GM21825 (cell line): ENCODE data around the gene LRRK1.
"Not testable (repeated sequence)": the region's sequence is repeated elsewhere in the genome, so short reads cannot be mapped to it uniquely, and the experiment has no call there.

ENCODE experiments used
- ATAC-seq: cut with Tn5 transposase; IDR thresholded peaks from one replicate; pipeline ENCODE4 v1.9.1; 2021; ENCODE audit warnings: mild to moderate bottlenecking, moderate library complexity; ENCODE audit not compliant: unreplicated experiment

The LRRK1 gene

GRCh38 chr15:101088271-101088670 is 169.1 kb downstream of the LRRK1 start:
- no peak for ATAC-seq

- peak; percentile 75 for ATAC-seq
These were observed 169.8 kb downstream of the LRRK1 start for GRCh38 chr15:101088788-101089578.

- no peak for ATAC-seq
These were observed 170.6 kb downstream of the LRRK1 start for GRCh38 chr15:101089579-101090427.

- ATAC-seq = no peak
These were observed 171.3 kb downstream of the LRRK1 start for GRCh38 chr15:101090428-101090790.

- ATAC-seq = no peak
These were observed 172.2 kb downstream of the LRRK1 start for GRCh38 chr15:101091080-101092017.

- ATAC-seq = no peak
These were observed 173.2 kb downstream of the LRRK1 start for GRCh38 chr15:101092156-101092866.

GRCh38 chr15:101092867-101093202 is 173.7 kb downstream of the LRRK1 start:
- no peak for ATAC-seq

- no peak for ATAC-seq
These were observed 174.8 kb downstream of the LRRK1 start for GRCh38 chr15:101093958-101094357.

GRCh38 chr15:101095796-101096406 is 176.7 kb downstream of the LRRK1 start:
- ATAC-seq = not testable (repeated sequence)

- ATAC-seq = no peak
These were observed 178.0 kb downstream of the LRRK1 start for GRCh38 chr15:101097111-101097510.

GRCh38 chr15:101099183-101099582 is 180.0 kb downstream of the LRRK1 start:
- ATAC-seq = no peak

GRCh38 chr15:101100118-101100517 is 181.0 kb downstream of the LRRK1 start:
- ATAC-seq = no peak

- no peak for ATAC-seq
These were observed 181.7 kb downstream of the LRRK1 start for GRCh38 chr15:101100593-101101442.

- no peak for ATAC-seq
These were observed 182.5 kb downstream of the LRRK1 start for GRCh38 chr15:101101676-101102075.

- ATAC-seq = no peak
These were observed 183.6 kb downstream of the LRRK1 start for GRCh38 chr15:101102746-101103145.

- ATAC-seq = no peak
These were observed 184.4 kb downstream of the LRRK1 start for GRCh38 chr15:101103598-101103997.

- ATAC-seq = no peak
These were observed 185.0 kb downstream of the LRRK1 start for GRCh38 chr15:101104141-101104540.

- no peak for ATAC-seq
These were observed 186.1 kb downstream of the LRRK1 start for GRCh38 chr15:101105059-101105891.
